GM23248 (cell line): ENCODE measurements around the gene DIDO1.

Experiments used
- EZH2 ChIP-seq: fragments of 200-600 bp; sonication (generic); IDR thresholded peaks from 2 replicates; pipeline ENCODE4 v1.6.1; 2018; ENCODE audit warnings: antibody characterized with exemption, mild to moderate bottlenecking; ENCODE audit not compliant: insufficient read depth, poor library complexity, severe bottlenecking
- EZH2phosphoT487 ChIP-seq: fragments of 200-600 bp; sonication (generic); IDR thresholded peaks from 2 replicates; pipeline ENCODE4 v1.6.1; 2018; ENCODE audit warnings: antibody characterized with exemption, moderate library complexity, mild to moderate bottlenecking, low read depth; ENCODE audit not compliant: insufficient read depth

DNA sequence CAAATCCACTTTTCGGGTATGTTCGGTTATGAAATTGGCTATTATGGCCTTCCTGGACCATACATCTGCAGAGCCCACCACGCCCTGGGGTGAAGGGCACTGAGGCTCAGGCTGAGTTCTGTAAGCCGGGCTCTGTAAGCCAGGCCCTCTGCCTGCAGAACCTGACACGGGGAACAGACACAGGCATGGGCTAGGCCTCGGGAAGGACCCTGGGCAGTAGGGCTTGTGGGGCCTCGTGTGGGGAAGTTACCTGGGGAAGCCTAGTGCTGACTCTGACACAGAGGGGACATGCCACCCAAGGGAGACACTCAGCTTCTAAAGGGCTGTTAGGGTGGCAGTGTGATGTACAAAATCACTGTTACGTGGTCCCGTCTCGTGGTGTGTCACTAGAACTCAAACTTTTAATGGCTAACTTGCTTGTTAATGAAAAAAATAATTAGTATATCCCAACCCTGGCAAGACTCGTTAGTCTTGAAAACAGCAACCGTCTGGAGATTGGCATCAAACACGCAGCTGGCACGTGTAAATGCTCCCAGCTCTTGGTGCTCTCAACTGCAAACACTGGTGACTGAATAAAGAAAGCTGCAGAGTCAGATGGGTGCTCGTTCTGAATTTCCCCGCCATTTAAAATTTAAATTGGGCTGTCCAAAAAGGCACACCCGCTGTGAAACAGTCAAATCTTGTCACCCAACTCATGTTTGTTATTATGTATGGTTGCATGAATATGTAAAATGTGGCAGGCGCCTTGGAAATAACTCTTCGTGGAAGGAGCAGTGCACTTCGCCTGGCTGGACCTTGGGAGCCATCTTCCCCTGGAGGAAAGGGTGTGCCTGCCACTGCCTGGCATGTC, 41.0 kb downstream of the DIDO1 start:
- TF ChIP-seq EZH2 (no peak), EZH2phosphoT487 (no peak)
